Non-pigmented ciliary epithelial cell (primary cell): ENCODE data around the gene GPR32.
"Not testable (repeated sequence)": the region's sequence is repeated elsewhere in the genome, so short reads cannot be mapped to it uniquely, and the experiment has no call there.

ENCODE experiments used
- DNase-seq: peaks from one replicate; pipeline ENCODE4 v3.0.0-alpha.2; 2010; ENCODE audit warnings: low read depth

The GPR32 gene

GRCh38 chr19:50803633-50804419, 33.6 kb downstream of the GPR32 start:
- DNase-seq = no peak

- DNase-seq = peak; percentile 95
These were observed 34.4 kb downstream of the GPR32 start for GRCh38 chr19:50804420-50805272.

- no peak for DNase-seq
These were observed 38.6 kb downstream of the GPR32 start for GRCh38 chr19:50808856-50809255.

GRCh38 chr19:50811622-50812238, 41.5 kb downstream of the GPR32 start:
- DNase-seq = not testable (repeated sequence)

- DNase-seq = no peak
These were observed 42.2 kb downstream of the GPR32 start for GRCh38 chr19:50812474-50812873.

GRCh38 chr19:50814883-50815282, 44.6 kb downstream of the GPR32 start:
- no peak for DNase-seq

GRCh38 chr19:50815439-50815838, 45.2 kb downstream of the GPR32 start:
- no peak for DNase-seq

- DNase-seq = no peak
These were observed 47.9 kb downstream of the GPR32 start for GRCh38 chr19:50817941-50818858.

GRCh38 chr19:50818859-50819472, 48.7 kb downstream of the GPR32 start:
- DNase-seq = no peak

- no peak for DNase-seq
These were observed 49.4 kb downstream of the GPR32 start for GRCh38 chr19:50819636-50820035.

GRCh38 chr19:50820086-50820485, 49.8 kb downstream of the GPR32 start:
- no peak for DNase-seq

GRCh38 chr19:50820549-50821247, 50.4 kb downstream of the GPR32 start:
- no peak for DNase-seq

- DNase-seq = no peak
These were observed 51.0 kb downstream of the GPR32 start for GRCh38 chr19:50821248-50821612.
